IPS-15b (cell line): ENCODE results near the gene GDF7.

ENCODE experiments used
- H3K27me3 ChIP-seq: one replicate; pipeline ENCODE4 v1.6.1; 2013; ENCODE audit warnings: low read length; ENCODE audit not compliant: control insufficient read depth, insufficient read depth
- H3K36me3 ChIP-seq: one replicate; pipeline ENCODE4 v1.6.1; 2013; ENCODE audit warnings: low read length; ENCODE audit not compliant: control insufficient read depth, insufficient read depth
- H3K4me1 ChIP-seq: one replicate; pipeline ENCODE4 v1.6.1; 2013; ENCODE audit warnings: mild to moderate bottlenecking, low read length; ENCODE audit not compliant: control insufficient read depth, insufficient read depth
- H3K4me3 ChIP-seq: one replicate; pipeline ENCODE4 v1.5.1; 2013; ENCODE audit warnings: low read depth, low read length
- H3K9ac ChIP-seq: one replicate; pipeline ENCODE4 v1.6.1; 2013; ENCODE audit warnings: low read depth, mild to moderate bottlenecking, low read length
- H3K9me3 ChIP-seq: one replicate; pipeline ENCODE4 v1.6.1; 2013; ENCODE audit warnings: mild to moderate bottlenecking, low read length; ENCODE audit not compliant: control insufficient read depth, insufficient read depth

The GDF7 gene

DNA sequence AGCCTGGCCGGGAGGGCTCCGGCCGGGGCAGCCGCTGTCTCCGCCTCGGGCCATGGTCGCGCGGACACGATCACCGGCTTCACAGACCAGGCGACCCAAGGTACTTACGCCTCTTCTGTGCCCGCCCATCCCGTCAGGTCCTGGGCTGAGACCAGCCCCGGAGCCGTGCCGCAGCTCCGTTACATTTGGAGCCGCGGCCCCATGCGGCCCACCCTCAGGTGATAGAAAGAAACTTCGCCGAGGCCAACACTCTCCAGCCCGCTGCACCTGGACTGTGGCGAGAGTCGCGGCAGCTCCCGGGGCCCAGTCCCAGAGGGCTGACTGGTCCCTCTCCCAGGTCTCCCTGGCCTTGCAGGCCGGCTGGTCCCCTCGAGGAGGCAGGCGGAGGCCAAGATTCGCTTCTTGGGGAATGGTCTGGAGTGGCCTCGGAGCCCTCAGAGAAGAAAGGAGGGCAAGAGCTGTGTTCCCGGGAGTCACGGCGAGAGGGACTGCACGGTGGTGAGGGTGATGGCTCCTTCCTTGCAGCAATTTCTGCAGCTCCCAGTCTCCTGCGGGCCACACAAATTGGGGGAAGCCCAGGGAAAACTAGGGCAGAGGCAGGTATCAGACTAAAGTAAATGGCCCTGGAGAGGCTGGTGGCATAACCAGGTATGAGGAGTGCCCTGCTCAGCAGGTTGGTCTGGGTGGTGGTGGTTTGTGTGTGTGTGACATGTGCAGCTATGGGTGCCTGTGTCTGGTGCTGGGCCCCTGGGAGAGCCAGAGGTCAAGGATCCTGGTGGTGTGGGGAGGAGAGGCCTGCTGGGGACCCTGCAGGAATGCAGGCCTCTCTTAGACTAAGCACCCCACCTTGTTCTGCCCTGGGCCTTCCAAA lies 822 bp downstream of the GDF7 start:
- Histone ChIP-seq H3K27me3 (peaks cover 74% of the 10 kb centered on the region), H3K9me3 (no peaks in the 10 kb centered on the region), H3K36me3 (no peaks in the 10 kb centered on the region), H3K9ac (no peak overlapping the region), H3K4me3 (peak overlapping the region; percentile 53), H3K4me1 (peaks cover 5% of the 10 kb centered on the region)

DNA sequence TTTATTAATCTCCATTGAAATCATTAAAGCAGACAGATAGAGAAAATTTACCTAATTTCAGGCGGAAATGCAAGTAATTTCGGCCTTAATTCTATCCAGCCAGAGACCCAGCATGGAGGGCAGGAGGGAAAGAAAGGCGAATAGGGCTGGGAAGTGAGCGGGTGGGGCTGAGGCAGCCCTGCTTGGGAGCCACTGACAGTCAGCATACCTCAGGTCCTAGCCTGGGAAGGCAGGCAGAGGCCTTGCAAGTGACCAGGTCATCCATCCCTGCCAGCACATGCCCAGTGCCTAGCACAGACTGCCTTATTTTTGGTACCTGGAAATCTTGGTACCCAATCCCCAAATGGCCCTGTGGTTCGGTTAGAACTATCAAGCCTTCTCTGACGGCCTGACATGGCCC lies 1.5 kb downstream of the GDF7 start:
- Histone ChIP-seq H3K36me3 (no peaks in the 10 kb centered on the region), H3K27me3 (peaks cover 67% of the 10 kb centered on the region), H3K9ac (no peak overlapping the region), H3K4me1 (peaks cover 7% of the 10 kb centered on the region), H3K4me3 (peak overlapping the region; percentile 53), H3K9me3 (no peaks in the 10 kb centered on the region)

- H3K9ac ChIP-seq = no peak overlapping the region
- peaks cover 12% of the 10 kb centered on the region for H3K4me1 ChIP-seq
- no peak overlapping the region for H3K4me3 ChIP-seq
- peaks cover 62% of the 10 kb centered on the region for H3K27me3 ChIP-seq
- no peaks in the 10 kb centered on the region for H3K36me3 ChIP-seq
- H3K9me3 ChIP-seq = no peaks in the 10 kb centered on the region
These were observed 2.0 kb downstream of the GDF7 start for GRCh38 chr2:20668871-20669475.

GRCh38 chr2:20669562-20670314 lies 2.8 kb downstream of the GDF7 start:
- peaks cover 57% of the 10 kb centered on the region for H3K27me3 ChIP-seq
- peak overlapping the region; percentile 18 for H3K4me3 ChIP-seq
- H3K9me3 ChIP-seq = no peaks in the 10 kb centered on the region
- no peaks in the 10 kb centered on the region for H3K36me3 ChIP-seq
- no peak overlapping the region for H3K9ac ChIP-seq
- peaks cover 13% of the 10 kb centered on the region for H3K4me1 ChIP-seq

DNA sequence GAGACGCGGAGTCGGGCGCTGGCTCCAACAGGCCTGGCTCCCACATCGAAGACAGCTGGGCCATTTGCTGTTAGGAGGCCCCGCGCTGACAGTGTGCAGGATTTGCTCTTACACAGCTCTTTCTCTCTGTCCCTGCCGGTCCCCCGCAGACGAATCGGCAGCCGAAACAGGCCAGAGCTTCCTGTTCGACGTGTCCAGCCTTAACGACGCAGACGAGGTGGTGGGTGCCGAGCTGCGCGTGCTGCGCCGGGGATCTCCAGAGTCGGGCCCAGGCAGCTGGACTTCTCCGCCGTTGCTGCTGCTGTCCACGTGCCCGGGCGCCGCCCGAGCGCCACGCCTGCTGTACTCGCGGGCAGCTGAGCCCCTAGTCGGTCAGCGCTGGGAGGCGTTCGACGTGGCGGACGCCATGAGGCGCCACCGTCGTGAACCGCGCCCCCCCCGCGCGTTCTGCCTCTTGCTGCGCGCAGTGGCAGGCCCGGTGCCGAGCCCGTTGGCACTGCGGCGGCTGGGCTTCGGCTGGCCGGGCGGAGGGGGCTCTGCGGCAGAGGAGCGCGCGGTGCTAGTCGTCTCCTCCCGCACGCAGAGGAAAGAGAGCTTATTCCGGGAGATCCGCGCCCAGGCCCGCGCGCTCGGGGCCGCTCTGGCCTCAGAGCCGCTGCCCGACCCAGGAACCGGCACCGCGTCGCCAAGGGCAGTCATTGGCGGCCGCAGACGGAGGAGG lies 3.5 kb downstream of the GDF7 start:
- H3K4me1 ChIP-seq = peaks cover 13% of the 10 kb centered on the region
- no peak overlapping the region for H3K9ac ChIP-seq
- no peak overlapping the region for H3K4me3 ChIP-seq
- H3K36me3 ChIP-seq = no peaks in the 10 kb centered on the region
- no peaks in the 10 kb centered on the region for H3K9me3 ChIP-seq
- H3K27me3 ChIP-seq = peaks cover 50% of the 10 kb centered on the region

GRCh38 chr2:20671036-20671735 lies 4.2 kb downstream of the GDF7 start:
- Histone ChIP-seq H3K4me3 (no peak overlapping the region), H3K9me3 (no peaks in the 10 kb centered on the region), H3K36me3 (no peaks in the 10 kb centered on the region), H3K27me3 (peaks cover 43% of the 10 kb centered on the region), H3K4me1 (peaks cover 14% of the 10 kb centered on the region), H3K9ac (no peak overlapping the region)

DNA sequence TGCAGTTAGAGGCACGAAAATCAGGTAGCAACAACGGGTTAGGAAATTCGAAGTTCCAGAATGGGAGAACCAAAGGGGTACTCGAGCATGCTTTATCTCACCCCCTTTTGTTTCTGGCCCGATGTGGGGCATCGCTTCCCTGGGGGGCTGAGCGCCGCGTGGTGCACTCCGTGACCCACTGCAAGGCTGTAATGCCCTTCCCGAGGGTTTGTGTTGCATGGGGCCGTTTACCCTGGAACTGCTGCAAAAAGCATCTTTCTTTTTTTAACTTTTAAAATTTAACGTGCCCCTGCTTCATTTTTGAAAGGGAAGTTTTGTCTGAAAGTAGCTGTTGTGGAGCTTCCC lies 4.8 kb downstream of the GDF7 start:
- Histone ChIP-seq H3K27me3 (peaks cover 41% of the 10 kb centered on the region), H3K36me3 (no peaks in the 10 kb centered on the region), H3K9ac (no peak overlapping the region), H3K4me1 (peaks cover 15% of the 10 kb centered on the region), H3K9me3 (no peaks in the 10 kb centered on the region), H3K4me3 (no peak overlapping the region)

- H3K36me3 ChIP-seq = no peaks in the 10 kb centered on the region
- no peak overlapping the region for H3K4me3 ChIP-seq
- H3K27me3 ChIP-seq = peaks cover 41% of the 10 kb centered on the region
- H3K4me1 ChIP-seq = peaks cover 15% of the 10 kb centered on the region
- no peaks in the 10 kb centered on the region for H3K9me3 ChIP-seq
- H3K9ac ChIP-seq = no peak overlapping the region
These were observed 5.4 kb downstream of the GDF7 start for GRCh38 chr2:20672201-20672951.

DNA sequence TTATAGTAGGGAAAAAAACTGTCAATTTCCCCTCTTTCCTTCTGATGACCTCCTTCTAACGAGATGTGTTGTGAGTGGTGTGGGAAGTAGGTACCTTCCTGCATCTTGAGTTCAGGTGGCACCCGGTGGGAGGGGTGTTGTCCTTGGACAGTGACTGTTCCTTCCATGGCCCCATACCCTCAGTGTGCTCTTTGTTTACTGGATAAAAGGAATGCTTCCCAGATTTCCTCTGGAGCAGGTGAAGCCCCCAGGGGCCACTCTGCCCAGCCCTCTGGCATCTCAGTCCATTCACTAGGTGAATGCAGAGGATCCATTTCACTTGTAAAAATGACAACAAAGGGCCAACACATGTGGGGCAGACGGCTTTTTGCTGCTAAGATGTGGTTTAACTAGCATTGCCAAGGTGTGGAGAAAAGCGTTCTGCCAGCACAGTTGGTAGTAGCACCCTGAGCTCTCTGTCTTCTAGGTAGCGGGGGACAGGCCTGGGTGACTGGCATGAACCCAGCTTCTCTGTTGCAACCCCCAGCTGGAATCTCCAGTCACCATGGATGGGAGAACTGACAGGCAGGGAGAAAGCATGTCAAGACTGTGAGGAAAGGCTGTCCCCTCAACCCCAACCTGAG lies 6.9 kb downstream of the GDF7 start:
- no peak overlapping the region for H3K9ac ChIP-seq
- no peaks in the 10 kb centered on the region for H3K36me3 ChIP-seq
- no peaks in the 10 kb centered on the region for H3K9me3 ChIP-seq
- H3K4me1 ChIP-seq = peaks cover 15% of the 10 kb centered on the region
- H3K27me3 ChIP-seq = peaks cover 28% of the 10 kb centered on the region
- no peak overlapping the region for H3K4me3 ChIP-seq

DNA sequence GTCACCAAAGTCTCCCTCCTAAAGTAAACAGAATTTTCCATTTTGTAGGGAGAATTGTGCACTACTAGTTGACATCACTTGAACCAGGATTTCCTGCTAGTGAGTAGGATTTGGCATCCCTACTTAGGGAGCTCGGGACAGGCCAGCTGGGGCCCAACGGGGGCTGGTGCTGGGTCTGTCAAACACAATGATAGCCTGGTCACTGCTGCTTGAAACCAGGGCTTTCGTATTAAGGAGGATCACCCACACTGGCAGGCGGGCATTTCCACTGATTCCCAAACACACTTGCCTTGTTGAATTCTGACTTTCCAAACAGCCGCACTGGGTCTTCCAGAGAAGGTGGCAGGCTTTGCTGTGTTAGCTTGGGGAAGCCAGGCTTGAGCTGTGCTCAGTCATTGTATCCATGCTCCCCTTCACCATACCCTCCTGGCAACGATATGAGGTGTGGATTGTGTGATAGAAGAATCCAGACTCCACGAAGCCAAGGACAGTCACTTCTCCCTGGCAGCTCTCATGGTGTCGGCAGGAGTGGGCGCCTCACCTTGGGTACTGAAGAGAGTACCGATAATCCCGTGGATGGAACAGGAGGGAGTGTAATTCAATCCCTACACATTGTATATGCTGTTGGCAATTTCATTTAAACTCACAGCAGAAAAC lies 7.5 kb downstream of the GDF7 start:
- H3K4me1 ChIP-seq = peaks cover 15% of the 10 kb centered on the region

More for the DNA sequence above, 7.5 kb downstream of the GDF7 start:
- H3K9me3 ChIP-seq = no peaks in the 10 kb centered on the region
- no peak overlapping the region for H3K4me3 ChIP-seq
- H3K27me3 ChIP-seq = peaks cover 21% of the 10 kb centered on the region
- H3K9ac ChIP-seq = no peak overlapping the region
- no peaks in the 10 kb centered on the region for H3K36me3 ChIP-seq
